Smooth muscle cell (in vitro differentiated cells): ENCODE results near the gene AQP12B. TPM values are rescaled to one million over a fixed set of nuclear protein-coding genes. Genes with fewer than 3 reads are reported as not detected.
A peak's percentile ranks its signal among the peaks of the same experiment; 100 is the strongest.

Experiments
- DNase-seq: peaks from one replicate; lab custom pipeline; 2025; ENCODE audit not compliant: unreplicated experiment; lab: John Stamatoyannopoulos, UW
- H2AFZ ChIP-seq: fragments of 200-600 bp; sonication (generic); 2 replicates; pipeline ENCODE4 v1.6.0; 2016; ENCODE audit warnings: antibody characterized with exemption, low read depth, mild to moderate bottlenecking
- H3F3A ChIP-seq: fragments of 200-600 bp; sonication (generic); 2 replicates; pipeline ENCODE4 v1.6.0; 2017; ENCODE audit warnings: antibody characterized with exemption, low read depth
- H3K27ac ChIP-seq: fragments of 200-600 bp; sonication (generic); 2 replicates; pipeline ENCODE4 v1.5.1; 2016; ENCODE audit warnings: low read depth, mild to moderate bottlenecking
- H3K27me3 ChIP-seq: fragments of 200-600 bp; sonication (generic); 2 replicates; pipeline ENCODE4 v1.6.1; 2016; ENCODE audit warnings: low read depth, mild to moderate bottlenecking
- H3K36me3 ChIP-seq: fragments of 200-600 bp; sonication (generic); 2 replicates; pipeline ENCODE4 v1.5.1; 2016; ENCODE audit warnings: low read depth
- H3K4me1 ChIP-seq: fragments of 200-600 bp; sonication (generic); 2 replicates; pipeline ENCODE4 v1.5.1; 2016; ENCODE audit warnings: low read depth
- H3K4me2 ChIP-seq: fragments of 200-600 bp; sonication (generic); 2 replicates; pipeline ENCODE4 v1.6.0; 2016; ENCODE audit warnings: mild to moderate bottlenecking
- H3K4me3 ChIP-seq: fragments of 200-600 bp; sonication (generic); 2 replicates; pipeline ENCODE4 v1.5.1; 2016; ENCODE audit warnings: mild to moderate bottlenecking
- H3K79me2 ChIP-seq: fragments of 200-600 bp; sonication (generic); 2 replicates; pipeline ENCODE4 v1.6.0; 2016; ENCODE audit warnings: low read depth, mild to moderate bottlenecking
- H3K9ac ChIP-seq: fragments of 200-600 bp; sonication (generic); 2 replicates; pipeline ENCODE4 v1.6.0; 2016; ENCODE audit warnings: low read depth
- H3K9me3 ChIP-seq: fragments of 200-600 bp; sonication (generic); replicated peaks from 2 replicates; pipeline ENCODE4 v1.5.1; 2016; ENCODE audit warnings: low read depth
- H4K20me1 ChIP-seq: fragments of 200-600 bp; sonication (generic); 2 replicates; pipeline ENCODE4 v1.6.0; 2016; ENCODE audit warnings: low read depth
- CTCF ChIP-seq: fragments of 200-600 bp; sonication (generic); IDR thresholded peaks from 2 replicates; pipeline ENCODE4 v1.5.1; 2017; ENCODE audit warnings: borderline replicate concordance, mild to moderate bottlenecking, antibody characterized with exemption; ENCODE audit not compliant: insufficient read depth, poor library complexity, severe bottlenecking
- WGBS: methylation state at CpG from one replicate; pipeline ENCODE4 v1.1.7; 2016; ENCODE audit warnings: low lambda C conversion rate; 5-methylcytosine and 5-hydroxymethylcytosine counted together
- polyA plus RNA-seq: library from polyadenylated mRNA; unstranded; fragments of >200 nt; fragmentation: Nextera tagmentation; extraction: Ambion mirVana; gene quantifications from 2 replicates; pipeline ENCODE4 v1.2.1, GENCODE V29; 2016
- total RNA-seq: library from RNA; depleted of rRNA; stranded (reverse); fragments of >200 nt; gene quantifications from 2 replicates; pipeline ENCODE4 v1.2.3, GENCODE V29; 2014

Gene AQP12B
- total and polyA plus RNA-seq, 2 experiments from 2014 or later, result not detected

- Histone ChIP-seq H3K36me3 (no peaks in the 10 kb centered on the region), H3K79me2 (no peaks in the 10 kb centered on the region), H3F3A (no peaks in the 10 kb centered on the region), H3K27me3 (peaks cover 12% of the 10 kb centered on the region), H3K4me2 (no peak overlapping the region), H4K20me1 (no peaks in the 10 kb centered on the region), H3K9ac (no peak overlapping the region), H3K9me3 (no peaks in the 10 kb centered on the region), H3K4me3 (no peak overlapping the region), H3K4me1 (no peaks in the 10 kb centered on the region), H3K27ac (no peak overlapping the region), H2AFZ (no peak overlapping the region)
- TF ChIP-seq CTCF, result no peak
- no peak for DNase-seq
- 85% methylated on average over 10 of the region's 13 CpGs for WGBS
Measured at GRCh38 chr2:240643093-240643810, 39.4 kb downstream of the AQP12B start.

DNA sequence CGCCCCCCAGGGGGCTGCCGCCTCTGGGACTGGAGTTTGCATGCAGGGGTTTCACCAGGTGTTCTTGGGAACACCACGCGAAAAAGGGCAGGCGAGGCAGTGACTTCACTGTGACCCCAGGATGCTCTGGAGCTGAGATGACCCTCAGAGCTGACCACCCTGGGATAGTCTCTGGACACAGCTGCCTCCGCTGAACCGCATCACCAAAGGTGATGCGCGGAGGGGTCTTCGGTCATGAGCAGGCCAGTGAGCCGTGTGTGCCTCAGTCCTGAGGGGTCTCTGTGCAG lies 39.9 kb downstream of the AQP12B start:
- no peak overlapping the region for H3K9ac ChIP-seq
- no peaks in the 10 kb centered on the region for H4K20me1 ChIP-seq
- H3K27me3 ChIP-seq, result peaks cover 8% of the 10 kb centered on the region
- no peak overlapping the region for H2AFZ ChIP-seq
- no peaks in the 10 kb centered on the region for H3K9me3 ChIP-seq
- no peak overlapping the region for H3K27ac ChIP-seq
- H3K4me1 ChIP-seq, result no peaks in the 10 kb centered on the region
- DNase-seq, result no peak
- H3K36me3 ChIP-seq, result no peaks in the 10 kb centered on the region
- 94% methylated on average over 10 of the region's 11 CpGs for WGBS
- no peaks in the 10 kb centered on the region for H3K79me2 ChIP-seq
- TF ChIP-seq CTCF, result no peak
- no peaks in the 10 kb centered on the region for H3F3A ChIP-seq
- H3K4me3 ChIP-seq, result no peak overlapping the region
- no peak overlapping the region for H3K4me2 ChIP-seq

DNA sequence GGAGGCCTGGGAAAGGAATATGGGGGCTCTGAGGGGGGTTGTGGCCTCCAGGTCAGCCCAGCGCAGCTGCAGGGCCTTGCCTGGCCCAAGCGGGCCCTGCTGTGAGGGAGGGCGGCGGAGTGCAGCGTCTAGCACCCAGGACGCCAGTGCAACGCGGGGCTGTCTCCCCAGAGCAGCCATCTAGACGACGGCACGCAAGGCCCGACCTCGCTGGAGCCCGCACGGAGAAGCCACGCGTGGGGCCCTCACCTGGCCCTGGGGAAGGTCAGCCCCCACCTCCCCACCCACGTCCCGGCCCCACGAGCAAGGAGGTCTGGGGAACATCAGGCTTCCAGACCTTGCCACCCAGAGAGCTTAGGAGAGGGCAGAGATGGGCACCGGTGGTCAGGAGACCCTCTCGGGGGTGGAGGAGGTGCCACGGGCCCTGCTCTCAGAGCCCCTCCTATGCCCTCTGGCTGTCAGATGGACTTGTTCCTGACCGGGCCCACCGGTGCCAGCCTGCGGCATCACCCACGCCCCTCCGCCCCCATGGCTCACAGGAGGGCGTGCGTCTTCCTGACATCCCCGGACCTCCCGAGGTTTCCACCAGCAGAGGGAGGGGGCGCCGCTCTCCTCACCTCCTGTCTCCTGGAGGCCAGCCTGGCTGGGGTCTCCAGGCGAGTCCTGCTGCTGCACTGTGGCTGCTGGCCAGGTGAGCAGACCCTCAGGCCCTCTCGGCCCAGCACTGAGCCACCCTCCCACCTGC lies 40.5 kb downstream of the AQP12B start:
- H3K27ac ChIP-seq, result no peak overlapping the region
- no peaks in the 10 kb centered on the region for H3K9me3 ChIP-seq
- TF ChIP-seq CTCF, result no peak
- no peaks in the 10 kb centered on the region for H3K36me3 ChIP-seq
- no peak overlapping the region for H3K9ac ChIP-seq
- peaks cover 7% of the 10 kb centered on the region for H3K27me3 ChIP-seq
- no peak overlapping the region for H3K4me3 ChIP-seq
- 87% methylated on average over 25 of the region's 36 CpGs for WGBS
- H3F3A ChIP-seq, result no peaks in the 10 kb centered on the region
- H3K79me2 ChIP-seq, result no peaks in the 10 kb centered on the region
- no peak overlapping the region for H2AFZ ChIP-seq
- no peak for DNase-seq
- H4K20me1 ChIP-seq, result no peaks in the 10 kb centered on the region
- no peak overlapping the region for H3K4me2 ChIP-seq
- no peaks in the 10 kb centered on the region for H3K4me1 ChIP-seq

DNA sequence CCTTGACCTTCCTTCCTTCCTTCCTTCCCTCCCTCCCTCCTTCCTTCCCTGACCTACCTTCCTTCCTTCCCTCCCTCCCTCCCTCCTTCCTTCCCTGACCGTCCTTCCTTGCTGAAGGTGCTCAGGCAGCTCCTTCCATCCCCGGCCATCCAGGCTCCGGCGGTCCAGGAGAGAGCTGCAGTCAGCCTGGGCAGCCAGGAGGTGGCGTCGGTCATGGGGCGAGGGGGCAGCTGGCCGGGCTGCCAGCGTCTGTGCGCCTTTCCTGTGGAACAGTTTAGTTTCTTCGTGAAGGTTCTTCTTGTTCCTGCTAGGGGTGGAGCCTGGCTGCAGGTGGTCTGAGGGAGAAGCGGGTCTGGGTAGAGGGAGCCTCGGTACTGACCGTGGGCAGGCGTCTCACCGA lies 41.7 kb downstream of the AQP12B start:
- no peaks in the 10 kb centered on the region for H3K36me3 ChIP-seq
- H3F3A ChIP-seq, result no peaks in the 10 kb centered on the region
- 10% methylated on average over 9 of the region's 16 CpGs for WGBS
- no peak overlapping the region for H3K9ac ChIP-seq
- H3K4me1 ChIP-seq, result no peaks in the 10 kb centered on the region
- no peak overlapping the region for H3K4me2 ChIP-seq
- no peak overlapping the region for H2AFZ ChIP-seq
- H3K79me2 ChIP-seq, result no peaks in the 10 kb centered on the region
- no peaks in the 10 kb centered on the region for H3K9me3 ChIP-seq
- H4K20me1 ChIP-seq, result no peaks in the 10 kb centered on the region
- H3K4me3 ChIP-seq, result no peak overlapping the region
- DNase-seq, result no peak
- peaks cover 7% of the 10 kb centered on the region for H3K27me3 ChIP-seq
- peak; percentile 50 for TF ChIP-seq CTCF
- no peak overlapping the region for H3K27ac ChIP-seq
